Astrocyte of the hippocampus (primary cell): ENCODE results near the gene SPAG5.
A peak's percentile ranks its signal among the peaks of the same experiment; 100 is the strongest.

ENCODE experiments used
- DNase-seq: peaks from one replicate; pipeline ENCODE4 v3.0.0; 2011; ENCODE audit warnings: low read depth, low spot score

The SPAG5 gene

GRCh38 chr17:28598799-28599310, at the start of gene SPAG5:
Gene SPAG5, minus strand, starts transcription at chr17:28599025. Its CDS starts 79 bp downstream, at chr17:28598946.
- peak; percentile 97 for DNase-seq

GRCh38 chr17:28646039-28646754, 47.4 kb upstream of the SPAG5 start:
- DNase-seq: no peak

- no peak for DNase-seq
These were observed 46.7 kb upstream of the SPAG5 start for GRCh38 chr17:28645576-28645939.

GRCh38 chr17:28644787-28645575, 46.2 kb upstream of the SPAG5 start, which contains the start of gene BLTP2:
Gene BLTP2, minus strand, starts transcription at chr17:28645158. Its CDS starts 102 bp downstream, at chr17:28645056.
- peak; percentile 99 for DNase-seq

GRCh38 chr17:28643983-28644786, 45.4 kb upstream of the SPAG5 start:
- peak; percentile 73 for DNase-seq

GRCh38 chr17:28641579-28641978, 42.8 kb upstream of the SPAG5 start:
- DNase-seq: no peak

GRCh38 chr17:28635506-28635905, 36.7 kb upstream of the SPAG5 start:
- no peak for DNase-seq

- DNase-seq: no peak
These were observed 35.5 kb upstream of the SPAG5 start for GRCh38 chr17:28634206-28634865.

GRCh38 chr17:28626818-28627217, 28.0 kb upstream of the SPAG5 start:
- DNase-seq: no peak

- DNase-seq: no peak
These were observed 25.3 kb upstream of the SPAG5 start for GRCh38 chr17:28624148-28624547.

GRCh38 chr17:28623696-28624095, 24.9 kb upstream of the SPAG5 start:
- DNase-seq: no peak

- DNase-seq: no peak
These were observed 23.4 kb upstream of the SPAG5 start for GRCh38 chr17:28622186-28622585.

- no peak for DNase-seq
These were observed 21.2 kb upstream of the SPAG5 start for GRCh38 chr17:28620010-28620409.

GRCh38 chr17:28618464-28618863, 19.6 kb upstream of the SPAG5 start:
- no peak for DNase-seq

- no peak for DNase-seq
These were observed 17.5 kb upstream of the SPAG5 start for GRCh38 chr17:28616281-28616680.

GRCh38 chr17:28615260-28615940, 16.6 kb upstream of the SPAG5 start:
- DNase-seq: no peak

- DNase-seq: no peak
These were observed 15.1 kb upstream of the SPAG5 start, which contains the start of gene RSKR for GRCh38 chr17:28613931-28614381. Gene RSKR, minus strand, starts transcription at chr17:28614185. Its CDS starts 24 bp downstream, at chr17:28614161.

- DNase-seq: peak; percentile 61
These were observed 14.4 kb upstream of the SPAG5 start for GRCh38 chr17:28612936-28613872.

GRCh38 chr17:28612531-28612930, 13.7 kb upstream of the SPAG5 start:
- DNase-seq: no peak
